NCI-H82 (cell line): ENCODE measurements around the gene FRMD4A.
A peak's percentile ranks its signal among the peaks of the same experiment; 100 is the strongest.

Source experiments
- DNase-seq: peaks from one replicate; lab custom pipeline; 2025; lab: John Stamatoyannopoulos, UW

The FRMD4A gene

GRCh38 chr10:14190702-14191101 lies 140.0 kb downstream of the FRMD4A start:
- no peak for DNase-seq

GRCh38 chr10:14186245-14186644 lies 144.5 kb downstream of the FRMD4A start:
- peak; percentile 42 for DNase-seq

GRCh38 chr10:14185316-14186045 lies 145.2 kb downstream of the FRMD4A start:
- DNase-seq = peak; percentile 75

- DNase-seq = no peak
Observed at GRCh38 chr10:14184841-14185315, 145.8 kb downstream of the FRMD4A start.

- DNase-seq = no peak
Observed at GRCh38 chr10:14182781-14183180, 147.9 kb downstream of the FRMD4A start.

- no peak for DNase-seq
Observed at GRCh38 chr10:14181567-14181936, 149.2 kb downstream of the FRMD4A start.

- DNase-seq = no peak
Observed at GRCh38 chr10:14180911-14181566, 149.7 kb downstream of the FRMD4A start.

- DNase-seq = no peak
Observed at GRCh38 chr10:14179251-14179650, 151.5 kb downstream of the FRMD4A start.

GRCh38 chr10:14173706-14174594 lies 156.8 kb downstream of the FRMD4A start:
- peak; percentile 57 for DNase-seq

GRCh38 chr10:14173391-14173705 lies 157.4 kb downstream of the FRMD4A start:
- no peak for DNase-seq

- peak; percentile 77 for DNase-seq
Observed at GRCh38 chr10:14172336-14172950, 158.3 kb downstream of the FRMD4A start.

GRCh38 chr10:14171336-14171735 lies 159.4 kb downstream of the FRMD4A start:
- DNase-seq = peak; percentile 59

- no peak for DNase-seq
Observed at GRCh38 chr10:14163377-14164086, 167.2 kb downstream of the FRMD4A start.

- no peak for DNase-seq
Observed at GRCh38 chr10:14162629-14163344, 167.9 kb downstream of the FRMD4A start.

- no peak for DNase-seq
Observed at GRCh38 chr10:14162061-14162460, 168.7 kb downstream of the FRMD4A start.

- no peak for DNase-seq
Observed at GRCh38 chr10:14160299-14160698, 170.4 kb downstream of the FRMD4A start.

- no peak for DNase-seq
Observed at GRCh38 chr10:14158575-14158974, 172.1 kb downstream of the FRMD4A start.

- no peak for DNase-seq
Observed at GRCh38 chr10:14156104-14156503, 174.6 kb downstream of the FRMD4A start.

GRCh38 chr10:14153570-14154055 lies 177.1 kb downstream of the FRMD4A start:
- peak; percentile 46 for DNase-seq

- no peak for DNase-seq
Observed at GRCh38 chr10:14151571-14151970, 179.2 kb downstream of the FRMD4A start.

- no peak for DNase-seq
Observed at GRCh38 chr10:14150526-14150925, 180.2 kb downstream of the FRMD4A start.
